Activated B cell treated with CpG ODN at 0.5 μM for 24 hours (primary cell): ENCODE results near the gene PCARE. TPM values are rescaled to one million over a fixed set of nuclear protein-coding genes. Genes with fewer than 3 reads are reported as not detected.

Experiments used
- ATAC-seq: fragments of 200-7000 bp; cut with Tn5 transposase; one replicate; pipeline ENCODE4 v1.10.0; 2021; ENCODE audit warnings: low read depth, mild to moderate bottlenecking, moderate library complexity
- CTCF ChIA-PET: fragments of 350-600 bp; sonication (Branson Sonifier 250); formaldehyde crosslinking; loops from one replicate; lab custom pipeline; 2021; ENCODE audit warnings: antibody characterized with exemption; lab: Charles Lee
- POLR2A ChIA-PET: fragments of 350-600 bp; sonication (Branson Sonifier 250); formaldehyde crosslinking; loops from one replicate; lab custom pipeline; 2021; ENCODE audit warnings: antibody characterized with exemption; lab: Charles Lee
- DNase-seq: peaks from one replicate; pipeline ENCODE4 v3.0.0; 2022
- H3K27ac Mint-ChIP-seq: one replicate; pipeline ENCODE4 v1.8.0; 2020; ENCODE audit warnings: mixed read lengths
- H3K27me3 Mint-ChIP-seq: one replicate; pipeline ENCODE4 v1.8.0; 2021; ENCODE audit warnings: mixed read lengths
- H3K36me3 Mint-ChIP-seq: one replicate; pipeline ENCODE4 v1.8.0; 2021; ENCODE audit warnings: low read depth, mixed read lengths
- H3K4me1 Mint-ChIP-seq: one replicate; pipeline ENCODE4 v1.8.0; 2021; ENCODE audit warnings: mixed read lengths
- H3K4me3 Mint-ChIP-seq: one replicate; pipeline ENCODE4 v1.8.0; 2020; ENCODE audit warnings: mild to moderate bottlenecking, mixed read lengths
- H3K9me3 Mint-ChIP-seq: one replicate; pipeline ENCODE4 v1.8.0; 2020; ENCODE audit warnings: mixed read lengths
- CTCF ChIP-seq: fragments of 200-600 bp; IDR thresholded peaks from one replicate; pipeline ENCODE4 v1.8.0; 2022; ENCODE audit warnings: antibody characterized with exemption, mild to moderate bottlenecking
- intact Hi-C: fragments of 100-400 bp; cut with micrococcal nuclease; formaldehyde crosslinking; loops from one replicate; pipeline ENCODE4 v1.15.1; 2024
- total RNA-seq: library from RNA; stranded (reverse); gene quantifications from 2 replicates; pipeline ENCODE4 v1.2.3, GENCODE V29; 2022

The PCARE gene
- total RNA-seq, 1 donor from 2014 or later: not detected

- no peaks in the 10 kb centered on the region for H3K27me3 Mint-ChIP-seq
- POLR2A ChIA-PET: no interaction called here
- ATAC-seq: no peak
- H3K27ac Mint-ChIP-seq: no peak overlapping the region
- H3K4me1 Mint-ChIP-seq: no peaks in the 10 kb centered on the region
- no peak for TF ChIP-seq CTCF
- H3K36me3 Mint-ChIP-seq: no peaks in the 10 kb centered on the region
- intact Hi-C loops: no loop called here
- no peak for DNase-seq
- CTCF ChIA-PET: no interaction called here
- H3K4me3 Mint-ChIP-seq: no peak overlapping the region
- no peaks in the 10 kb centered on the region for H3K9me3 Mint-ChIP-seq
Observed at GRCh38 chr2:29041161-29041660, 33.1 kb downstream of the PCARE start.

- no peak for TF ChIP-seq CTCF
- no peaks in the 10 kb centered on the region for H3K9me3 Mint-ChIP-seq
- no peak for ATAC-seq
- no peaks in the 10 kb centered on the region for H3K27me3 Mint-ChIP-seq
- ChIA-PET POLR2A (no interaction called here), CTCF (no interaction called here)
- H3K4me1 Mint-ChIP-seq: no peaks in the 10 kb centered on the region
- H3K36me3 Mint-ChIP-seq: no peaks in the 10 kb centered on the region
- no peak for DNase-seq
- H3K4me3 Mint-ChIP-seq: no peak overlapping the region
- intact Hi-C loops: no loop called here
- H3K27ac Mint-ChIP-seq: no peak overlapping the region
Observed at GRCh38 chr2:29040552-29040951, 33.8 kb downstream of the PCARE start.

- no peak overlapping the region for H3K4me3 Mint-ChIP-seq
- DNase-seq: no peak
- H3K27me3 Mint-ChIP-seq: no peaks in the 10 kb centered on the region
- H3K27ac Mint-ChIP-seq: no peak overlapping the region
- no peaks in the 10 kb centered on the region for H3K9me3 Mint-ChIP-seq
- no peaks in the 10 kb centered on the region for H3K36me3 Mint-ChIP-seq
- no peak for TF ChIP-seq CTCF
- ATAC-seq: no peak
- ChIA-PET POLR2A (no interaction called here), CTCF (no interaction called here)
- intact Hi-C loops: no loop called here
- no peaks in the 10 kb centered on the region for H3K4me1 Mint-ChIP-seq
Observed at GRCh38 chr2:29039718-29040480, 34.4 kb downstream of the PCARE start.

- ATAC-seq (no peak), DNase-seq (no peak)
- Mint-ChIP-seq H3K36me3 (no peaks in the 10 kb centered on the region), H3K27me3 (no peaks in the 10 kb centered on the region), H3K9me3 (no peaks in the 10 kb centered on the region), H3K4me1 (no peaks in the 10 kb centered on the region), H3K4me3 (no peak overlapping the region), H3K27ac (no peak overlapping the region)
- POLR2A ChIA-PET: no interaction called here
- intact Hi-C loops: no loop called here
- no peak for TF ChIP-seq CTCF
- CTCF ChIA-PET: no interaction called here
Observed at GRCh38 chr2:29035016-29035745, 39.1 kb downstream of the PCARE start.

GRCh38 chr2:29033656-29034055, 40.7 kb downstream of the PCARE start:
- ATAC-seq (no peak), DNase-seq (no peak)
- H3K27ac Mint-ChIP-seq: no peak overlapping the region
- CTCF ChIA-PET: no interaction called here
- H3K36me3 Mint-ChIP-seq: no peaks in the 10 kb centered on the region
- intact Hi-C loops: no loop called here
- H3K4me1 Mint-ChIP-seq: no peaks in the 10 kb centered on the region
- H3K4me3 Mint-ChIP-seq: no peak overlapping the region
- TF ChIP-seq CTCF: no peak
- peaks cover 2% of the 10 kb centered on the region for H3K27me3 Mint-ChIP-seq
- POLR2A ChIA-PET: no interaction called here
- no peaks in the 10 kb centered on the region for H3K9me3 Mint-ChIP-seq
